ENCODE measurements around the gene SPAG17. TPM values are rescaled to one million over a fixed set of nuclear protein-coding genes. Genes with fewer than 3 reads are reported as not detected.

Gene SPAG17
- total RNA-seq, 4 donors from 2014 or later: 0.13 to 3.1 (median 1.4) TPM

DNA sequence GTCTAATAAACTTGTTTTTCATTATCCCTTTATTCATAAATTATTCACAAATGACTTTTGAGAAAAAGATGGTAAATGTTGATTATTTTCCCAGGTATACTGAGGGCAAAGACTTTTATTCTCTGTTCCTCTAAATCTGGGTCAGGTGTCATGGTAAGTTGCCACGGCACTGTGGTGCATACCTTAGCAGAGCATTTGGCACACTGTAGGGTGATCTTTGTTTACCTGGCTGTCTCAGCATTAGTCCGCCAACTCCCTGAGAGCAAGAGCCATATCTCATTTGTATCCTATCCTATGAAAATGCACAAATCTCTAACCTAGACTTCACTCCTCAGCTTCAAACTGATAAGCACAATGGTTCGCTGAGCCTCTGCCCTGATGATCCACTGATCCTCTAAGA lies 280.5 kb downstream of the SPAG17 start:
- Histone ChIP-seq H3K9me3 (no peaks in the 10 kb centered on the region), H3K4me1 (no peaks in the 10 kb centered on the region), H3K27me3 (no peaks in the 10 kb centered on the region), H3K27ac (no peak overlapping the region), H3K4me3 (no peak overlapping the region), H3K36me3 (peaks cover 62% of the 10 kb centered on the region)
- WGBS: 87% methylated on average over 3 of the region's 3 CpGs
- no peak for DNase-seq (ENCODE audit: low spot score in 2 of 2)
- TF ChIP-seq POLR2A (IDR thresholded peaks at IDR 0.05) (no peak), POLR2AphosphoS5 (IDR thresholded peaks at IDR 0.05) (no peak), EP300 (IDR thresholded peaks at IDR 0.05) (no peak)
- TF ChIP-seq, protein P1, sequence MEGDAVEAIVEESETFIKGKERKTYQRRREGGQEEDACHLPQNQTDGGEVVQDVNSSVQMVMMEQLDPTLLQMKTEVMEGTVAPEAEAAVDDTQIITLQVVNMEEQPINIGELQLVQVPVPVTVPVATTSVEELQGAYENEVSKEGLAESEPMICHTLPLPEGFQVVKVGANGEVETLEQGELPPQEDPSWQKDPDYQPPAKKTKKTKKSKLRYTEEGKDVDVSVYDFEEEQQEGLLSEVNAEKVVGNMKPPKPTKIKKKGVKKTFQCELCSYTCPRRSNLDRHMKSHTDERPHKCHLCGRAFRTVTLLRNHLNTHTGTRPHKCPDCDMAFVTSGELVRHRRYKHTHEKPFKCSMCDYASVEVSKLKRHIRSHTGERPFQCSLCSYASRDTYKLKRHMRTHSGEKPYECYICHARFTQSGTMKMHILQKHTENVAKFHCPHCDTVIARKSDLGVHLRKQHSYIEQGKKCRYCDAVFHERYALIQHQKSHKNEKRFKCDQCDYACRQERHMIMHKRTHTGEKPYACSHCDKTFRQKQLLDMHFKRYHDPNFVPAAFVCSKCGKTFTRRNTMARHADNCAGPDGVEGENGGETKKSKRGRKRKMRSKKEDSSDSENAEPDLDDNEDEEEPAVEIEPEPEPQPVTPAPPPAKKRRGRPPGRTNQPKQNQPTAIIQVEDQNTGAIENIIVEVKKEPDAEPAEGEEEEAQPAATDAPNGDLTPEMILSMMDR (IDR thresholded peaks at IDR 0.05): no peak

Measured in suprapubic skin (tissue), 4 donors.